ENCODE results near the gene STX5.

STX5 gene

GRCh38 chr11:62854825-62855570 is 23.1 kb upstream of the STX5 start:
- H3K27ac ChIP-seq, result peak overlapping the region; percentile 96
- peaks cover 27% of the 10 kb centered on the region for H4K20me1 ChIP-seq (ENCODE audit: insufficient read depth)
- peaks cover 28% of the 10 kb centered on the region for H3K36me3 ChIP-seq (ENCODE audit: insufficient read depth)
- peak overlapping the region; percentile 99 for H3K9ac ChIP-seq
- TF ChIP-seq CTCF (conservative IDR thresholded peaks at IDR 0.05; ENCODE audit: low read depth, low read length), result no peak
- peaks cover 60% of the 10 kb centered on the region for H3K4me1 ChIP-seq (ENCODE audit: low read depth, poor library complexity, severe bottlenecking)
- peak overlapping the region; percentile 75 for H3K4me3 ChIP-seq (IDR thresholded peaks at IDR 0.05; ENCODE audit: insufficient read depth, low read depth, low read length)
- no peak overlapping the region for H2AFZ ChIP-seq (ENCODE audit: low read depth)
- peaks cover 73% of the 10 kb centered on the region for H3K79me2 ChIP-seq (ENCODE audit: insufficient read depth, low read depth)
- no peaks in the 10 kb centered on the region for H3K27me3 ChIP-seq (ENCODE audit: insufficient read depth, low read depth)
- peak overlapping the region; percentile 89 for H3K4me2 ChIP-seq

DNA sequence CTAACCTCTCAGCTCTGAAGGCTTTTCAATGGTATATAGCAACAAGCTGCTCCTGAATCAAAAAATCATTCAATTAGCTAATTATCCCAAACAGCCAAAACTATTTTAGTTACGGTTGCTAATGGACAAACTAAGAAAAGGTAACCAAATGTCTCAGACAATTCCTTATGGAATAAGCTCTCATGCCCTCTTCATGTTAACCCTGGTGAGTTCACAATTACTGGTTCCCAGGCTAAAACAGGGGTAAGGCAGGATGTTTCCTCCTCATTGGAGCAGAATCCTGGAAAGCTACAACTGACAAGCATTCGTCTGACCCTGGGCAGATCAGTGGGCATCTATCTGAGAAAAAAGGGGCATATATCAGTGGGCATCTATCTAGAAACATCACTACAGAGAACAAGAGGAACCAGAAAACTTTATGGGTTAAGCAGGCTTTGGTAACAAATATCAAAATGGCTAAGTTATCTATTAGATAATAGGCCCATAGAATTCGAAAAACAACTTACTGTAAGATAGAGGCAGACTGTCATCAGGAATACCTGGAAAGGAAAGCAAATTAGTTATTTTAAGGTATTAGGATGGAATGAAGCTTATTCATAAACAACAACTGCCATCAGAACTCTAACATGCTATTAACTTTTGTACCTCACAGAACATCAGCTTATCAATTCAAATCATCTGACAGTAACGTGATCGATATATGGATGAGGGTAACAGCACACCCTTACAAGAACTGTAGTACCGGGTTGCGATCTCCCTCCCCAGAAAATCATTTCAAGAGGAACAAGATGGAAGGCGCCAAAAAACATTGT is 22.4 kb upstream of the STX5 start:
- Histone ChIP-seq H2AFZ (ENCODE audit: low read depth) (no peak overlapping the region), H3K4me2 (peak overlapping the region; percentile 89), H3K4me3 (IDR thresholded peaks at IDR 0.05; ENCODE audit: insufficient read depth, low read depth, low read length) (no peak overlapping the region), H3K79me2 (ENCODE audit: insufficient read depth, low read depth) (peaks cover 65% of the 10 kb centered on the region), H3K27me3 (ENCODE audit: insufficient read depth, low read depth) (no peaks in the 10 kb centered on the region), H4K20me1 (ENCODE audit: insufficient read depth) (peaks cover 27% of the 10 kb centered on the region), H3K36me3 (ENCODE audit: insufficient read depth) (peaks cover 28% of the 10 kb centered on the region), H3K4me1 (ENCODE audit: low read depth, poor library complexity, severe bottlenecking) (peaks cover 60% of the 10 kb centered on the region), H3K27ac (peak overlapping the region; percentile 96), H3K9ac (peak overlapping the region; percentile 99)
- no peak for TF ChIP-seq CTCF (conservative IDR thresholded peaks at IDR 0.05; ENCODE audit: low read depth, low read length)

GRCh38 chr11:62853279-62853965 is 21.6 kb upstream of the STX5 start:
- H3K4me3 ChIP-seq (IDR thresholded peaks at IDR 0.05; ENCODE audit: insufficient read depth, low read depth, low read length), result no peak overlapping the region
- TF ChIP-seq CTCF (conservative IDR thresholded peaks at IDR 0.05; ENCODE audit: low read depth, low read length), result no peak
- peaks cover 27% of the 10 kb centered on the region for H4K20me1 ChIP-seq (ENCODE audit: insufficient read depth)
- no peak overlapping the region for H2AFZ ChIP-seq (ENCODE audit: low read depth)
- H3K4me1 ChIP-seq (ENCODE audit: low read depth, poor library complexity, severe bottlenecking), result peaks cover 63% of the 10 kb centered on the region
- H3K79me2 ChIP-seq (ENCODE audit: insufficient read depth, low read depth), result peaks cover 60% of the 10 kb centered on the region
- H3K27me3 ChIP-seq (ENCODE audit: insufficient read depth, low read depth), result no peaks in the 10 kb centered on the region
- H3K36me3 ChIP-seq (ENCODE audit: insufficient read depth), result peaks cover 28% of the 10 kb centered on the region
- H3K4me2 ChIP-seq, result peak overlapping the region; percentile 89
- H3K27ac ChIP-seq, result peak overlapping the region; percentile 96
- H3K9ac ChIP-seq, result peak overlapping the region; percentile 99

DNA sequence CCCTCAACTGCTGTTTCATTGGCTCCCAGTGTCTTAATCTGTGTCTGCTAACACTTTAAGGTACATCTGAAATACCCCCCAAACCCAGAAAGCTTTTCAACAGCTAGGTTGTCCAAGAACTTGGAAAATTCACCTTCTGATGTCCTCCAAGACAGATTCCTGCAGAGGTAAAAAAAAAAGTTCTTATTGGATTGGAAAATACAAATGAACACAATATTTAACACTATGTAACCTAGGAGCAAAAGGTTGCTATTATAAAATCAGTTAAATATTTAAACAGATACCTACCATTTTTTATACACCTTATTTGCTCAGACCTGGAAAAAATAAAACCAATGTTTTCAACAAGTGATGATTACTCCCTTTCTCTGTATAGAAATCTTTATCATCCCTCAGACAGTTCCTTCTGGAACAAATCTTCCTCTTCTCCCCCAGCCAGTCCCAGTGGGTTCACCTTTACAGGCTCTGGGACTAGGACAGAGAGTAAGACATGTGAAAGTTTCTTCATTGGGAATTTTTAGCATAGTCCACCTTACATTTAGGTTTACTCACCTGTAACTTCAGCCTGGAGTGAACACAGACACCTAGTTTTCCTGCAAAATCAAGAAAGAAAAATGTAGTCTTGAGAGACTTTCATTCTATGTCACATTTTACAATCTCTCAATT is 20.8 kb upstream of the STX5 start:
- Histone ChIP-seq H3K27ac (peak overlapping the region; percentile 96), H4K20me1 (ENCODE audit: insufficient read depth) (peaks cover 27% of the 10 kb centered on the region), H2AFZ (ENCODE audit: low read depth) (no peak overlapping the region), H3K4me3 (IDR thresholded peaks at IDR 0.05; ENCODE audit: insufficient read depth, low read depth, low read length) (no peak overlapping the region), H3K36me3 (ENCODE audit: insufficient read depth) (peaks cover 28% of the 10 kb centered on the region), H3K4me2 (peak overlapping the region; percentile 89), H3K4me1 (ENCODE audit: low read depth, poor library complexity, severe bottlenecking) (peaks cover 55% of the 10 kb centered on the region), H3K27me3 (ENCODE audit: insufficient read depth, low read depth) (no peaks in the 10 kb centered on the region), H3K9ac (peak overlapping the region; percentile 99; the same call in 1 of the 2 replicates), H3K79me2 (ENCODE audit: insufficient read depth, low read depth) (peaks cover 52% of the 10 kb centered on the region)
- no peak for TF ChIP-seq CTCF (conservative IDR thresholded peaks at IDR 0.05; ENCODE audit: low read depth, low read length)
